ENCODE results near the gene CREB5.

- TF ChIP-seq CTCF (IDR thresholded peaks at IDR 0.05) = no peak
- TF ChIP-seq POLR2AphosphoS5 (IDR thresholded peaks at IDR 0.05) = no peak
Measured at GRCh38 chr7:28599411-28599810, 187.1 kb downstream of the CREB5 start.
